H9 (cell line): ENCODE results near the gene SERPINB5. TPM values are rescaled to one million over a fixed set of nuclear protein-coding genes. Genes with fewer than 3 reads are reported as not detected.

Source experiments
- DNase-seq: peaks from one replicate; pipeline ENCODE4 v3.0.0-alpha.2; 2017
- H2AFZ ChIP-seq: one replicate; pipeline ENCODE4 v1.6.1; 2013; ENCODE audit warnings: mild to moderate bottlenecking, low read length, control low read depth, moderate library complexity
- H2AK5ac ChIP-seq: 2 replicates; pipeline ENCODE4 v1.6.1; 2013; ENCODE audit warnings: low read length, control low read depth, mixed read lengths; ENCODE audit not compliant: insufficient read length
- H2BK120ac ChIP-seq: one replicate; pipeline ENCODE4 v1.6.1; 2013; ENCODE audit warnings: low read depth, mild to moderate bottlenecking, low read length, control low read depth, inconsistent platforms; ENCODE audit not compliant: poor library complexity, severe bottlenecking
- H2BK12ac ChIP-seq: 2 replicates; pipeline ENCODE4 v1.6.1; 2013; ENCODE audit warnings: low read length, control low read depth, mixed read lengths, low read depth; ENCODE audit not compliant: insufficient read length
- H2BK15ac ChIP-seq: 2 replicates; pipeline ENCODE4 v1.6.1; 2013; ENCODE audit warnings: low read depth, low read length, control low read depth
- H2BK20ac ChIP-seq: one replicate; pipeline ENCODE4 v1.6.1; 2013; ENCODE audit warnings: low read depth, mild to moderate bottlenecking, low read length, control low read depth, inconsistent platforms; ENCODE audit not compliant: poor library complexity, severe bottlenecking
- H2BK5ac ChIP-seq: 2 replicates; pipeline ENCODE4 v1.6.1; 2013; ENCODE audit warnings: low read length, control low read depth, mixed read lengths; ENCODE audit not compliant: insufficient read length
- H3K14ac ChIP-seq: 2 replicates; pipeline ENCODE4 v1.6.1; 2013; ENCODE audit warnings: low read length, control low read depth; ENCODE audit not compliant: insufficient read depth
- H3K18ac ChIP-seq: 2 replicates; pipeline ENCODE4 v1.6.1; 2013; ENCODE audit warnings: low read depth, mild to moderate bottlenecking, mixed read lengths, low read length, control low read depth; ENCODE audit not compliant: insufficient read length
- H3K23ac ChIP-seq: 2 replicates; pipeline ENCODE4 v1.6.1; 2013; ENCODE audit warnings: low read length, control low read depth, mixed read lengths, low read depth; ENCODE audit not compliant: insufficient read length
- H3K23me2 ChIP-seq: 2 replicates; pipeline ENCODE4 v1.6.1; 2013; ENCODE audit warnings: low read depth, mild to moderate bottlenecking, mixed read lengths, low read length, control low read depth; ENCODE audit not compliant: insufficient read length, poor library complexity, severe bottlenecking
- H3K27ac ChIP-seq: 2 replicates; pipeline ENCODE4 v1.5.1; 2013; ENCODE audit warnings: low read length, control low read depth, mixed read lengths, low read depth; ENCODE audit not compliant: insufficient read length
- H3K27me3 ChIP-seq: 2 replicates; pipeline ENCODE4 v1.6.1; 2013; ENCODE audit warnings: low read length, control low read depth, inconsistent platforms; ENCODE audit not compliant: insufficient read depth
- H3K4ac ChIP-seq: 2 replicates; pipeline ENCODE4 v1.6.1; 2013; ENCODE audit warnings: low read depth, mild to moderate bottlenecking, control low read depth, inconsistent platforms, low read length, moderate library complexity
- H3K4me1 ChIP-seq: 2 replicates; pipeline ENCODE4 v1.6.1; 2013; ENCODE audit warnings: low read length, control low read depth, inconsistent platforms; ENCODE audit not compliant: insufficient read depth
- H3K4me2 ChIP-seq: 2 replicates; pipeline ENCODE4 v1.6.1; 2013; ENCODE audit warnings: low read length, control low read depth, mixed read lengths; ENCODE audit not compliant: insufficient read length, insufficient read depth
- H3K56ac ChIP-seq: 2 replicates; pipeline ENCODE4 v1.6.1; 2013; ENCODE audit warnings: low read depth, mild to moderate bottlenecking, mixed read lengths, low read length, control low read depth; ENCODE audit not compliant: insufficient read length
- H3K79me1 ChIP-seq: 2 replicates; pipeline ENCODE4 v1.6.1; 2013; ENCODE audit warnings: low read depth, mild to moderate bottlenecking, moderate library complexity, low read length, control low read depth, inconsistent platforms; ENCODE audit not compliant: insufficient read depth, poor library complexity, severe bottlenecking
- H3K79me2 ChIP-seq: 2 replicates; pipeline ENCODE4 v1.6.1; 2013; ENCODE audit warnings: low read length, control low read depth, inconsistent platforms; ENCODE audit not compliant: insufficient read depth
- H3K9ac ChIP-seq: 2 replicates; pipeline ENCODE4 v1.6.1; 2013; ENCODE audit warnings: low read length, control low read depth, mixed read lengths; ENCODE audit not compliant: insufficient read length; ENCODE audit errors: extremely low read depth
- H3K9me3 ChIP-seq: one replicate; pipeline ENCODE4 v1.6.1; 2013; ENCODE audit warnings: low read depth, low read length, inconsistent platforms; ENCODE audit not compliant: control insufficient read depth
- H3T11ph ChIP-seq: one replicate; pipeline ENCODE4 v1.6.1; 2013; ENCODE audit warnings: mild to moderate bottlenecking, low read length, control low read depth, inconsistent platforms
- H4K20me1 ChIP-seq: one replicate; pipeline ENCODE4 v1.6.1; 2013; ENCODE audit not compliant: control insufficient read depth, insufficient read length, insufficient read depth
- H4K5ac ChIP-seq: 2 replicates; pipeline ENCODE4 v1.6.1; 2013; ENCODE audit warnings: low read depth, mild to moderate bottlenecking, mixed read lengths, low read length, control low read depth; ENCODE audit not compliant: insufficient read length
- H4K8ac ChIP-seq: replicated peaks from 2 replicates; pipeline ENCODE4 v1.6.1; 2013; ENCODE audit warnings: low read length, control low read depth, mixed read lengths, low read depth; ENCODE audit not compliant: insufficient read length
- H4K91ac ChIP-seq: 2 replicates; pipeline ENCODE4 v1.6.1; 2013; ENCODE audit warnings: low read depth, mild to moderate bottlenecking, moderate library complexity, mixed read lengths, low read length, control low read depth; ENCODE audit not compliant: insufficient read length
- H3K27ac Mint-ChIP-seq, 3 experiments: 2 replicates in 2 of 3; 3 replicates in 1 of 3; pipeline ENCODE4 v1.8.0; 2020 to 2021; ENCODE audit warnings: mixed read lengths in 3 of 3, mild to moderate bottlenecking in 1 of 3, moderate library complexity in 1 of 3
- H3K27me3 Mint-ChIP-seq: 2 replicates; pipeline ENCODE4 v1.8.0; 2021; ENCODE audit warnings: low read depth, mild to moderate bottlenecking, moderate library complexity, mixed read lengths
- H3K36me3 Mint-ChIP-seq, 3 experiments: 2 replicates in 2 of 3; 3 replicates in 1 of 3; pipeline ENCODE4 v1.8.0; 2020 to 2021; ENCODE audit warnings: low read depth in 3 of 3, mixed read lengths in 3 of 3; ENCODE audit not compliant: insufficient read depth in 1 of 3
- H3K4me1 Mint-ChIP-seq, 2 experiments: 2 replicates each; pipeline ENCODE4 v1.8.0; 2020; ENCODE audit warnings: mixed read lengths in 2 of 2
- H3K4me3 Mint-ChIP-seq, 2 experiments: 2 replicates in 1 of 2; 3 replicates in 1 of 2; pipeline ENCODE4 v1.8.0; 2020 to 2021; ENCODE audit warnings: mild to moderate bottlenecking in 2 of 2, mixed read lengths in 2 of 2, moderate library complexity in 1 of 2
- H3K9me3 Mint-ChIP-seq, 2 experiments: 2 replicates in 1 of 2; 3 replicates in 1 of 2; pipeline ENCODE4 v1.8.0; 2020; ENCODE audit warnings: mild to moderate bottlenecking in 2 of 2, mixed read lengths in 2 of 2, moderate library complexity in 1 of 2
- CTCF ChIP-seq: fragments of 200-600 bp; sonication (generic); conservative IDR thresholded peaks from 3 replicates; pipeline ENCODE4 v1.8.0; 2021; ENCODE audit warnings: antibody characterized with exemption, mild to moderate bottlenecking
- WGBS: extraction: QIAGEN DNeasy Blood & Tissue Kit; methylation state at CpG from one replicate; pipeline ENCODE4 v1.1.7; 2013; ENCODE audit warnings: missing lambda C conversion rate, low lambda C conversion rate, mixed read lengths; ENCODE audit not compliant: insufficient read length; ENCODE audit errors: extremely low coverage; 5-methylcytosine and 5-hydroxymethylcytosine counted together
- total RNA-seq: library from RNA; stranded (reverse); gene quantifications from 2 replicates; pipeline ENCODE4 v1.2.1, GENCODE V29; 2021

Gene SERPINB5
- total RNA-seq, 1 experiment from 2014 or later: not detected

- no peaks in the 10 kb centered on the region for H3K36me3 Mint-ChIP-seq
- H3K4me1 Mint-ChIP-seq: peaks cover 5 to 6% of the 10 kb centered on the region in 2 experiments; a peak in 2 of 4 replicates
- Histone ChIP-seq H2BK120ac (no peak overlapping the region), H2BK5ac (no peak overlapping the region), H3K79me1 (no peaks in the 10 kb centered on the region), H2AK5ac (no peak overlapping the region), H4K91ac (no peak overlapping the region), H4K20me1 (no peaks in the 10 kb centered on the region), H3K23ac (no peak overlapping the region), H2BK12ac (no peak overlapping the region), H2BK15ac (no peak overlapping the region), H4K8ac (no peak overlapping the region), H3K18ac (no peak overlapping the region), H3K23me2 (no peaks in the 10 kb centered on the region), H3K56ac (no peak overlapping the region), H3K79me2 (no peaks in the 10 kb centered on the region), H4K5ac (no peak overlapping the region), H2AFZ (no peak overlapping the region), H3K4me1 (peaks cover 2% of the 10 kb centered on the region; the same call in 1 of the 2 replicates), H2BK20ac (no peak overlapping the region), H3T11ph (no peak overlapping the region), H3K4ac (no peak overlapping the region), H3K14ac (no peak overlapping the region), H3K4me2 (no peak overlapping the region), H3K9ac (no peak overlapping the region), H3K9me3 (no peaks in the 10 kb centered on the region), H3K27me3 (no peaks in the 10 kb centered on the region), H3K27ac (no peak overlapping the region)
- no peaks in the 10 kb centered on the region for H3K9me3 Mint-ChIP-seq
- H3K4me3 Mint-ChIP-seq: no peak overlapping the region
- H3K27me3 Mint-ChIP-seq: no peaks in the 10 kb centered on the region
- no CpG with 5 or more reads among the region's 2 CpGs for WGBS
- DNase-seq: peak; percentile 42
- peak; percentile 85 for TF ChIP-seq CTCF
- H3K27ac Mint-ChIP-seq: no peak overlapping the region
Measured at GRCh38 chr18:63505566-63506335, 29.0 kb downstream of the SERPINB5 start.
